PC-3 (cell line): ENCODE data around the gene CRISPLD2. TPM values are rescaled to one million over a fixed set of nuclear protein-coding genes. Genes with fewer than 3 reads are reported as not detected.
A peak's percentile ranks its signal among the peaks of the same experiment; 100 is the strongest.

Source experiments
- ATAC-seq: fragments of 200-7000 bp; cut with Tn5 transposase; 2 replicates; pipeline ENCODE4 v1.9.1; 2020; ENCODE audit warnings: mild to moderate bottlenecking, moderate library complexity
- BruUV-seq: library from RNA; stranded (reverse); fragments of 400-500 nt; replicated peaks from 2 replicates; lab custom pipeline; 2021; lab: Mats Ljungman, UMichigan
- CTCF ChIA-PET: fragments of 300-600 bp; sonication (Branson Sonifier 250); formaldehyde crosslinking; loops from one replicate; lab custom pipeline; 2022; ENCODE audit warnings: antibody characterized with exemption; lab: Charles Lee
- POLR2A ChIA-PET: fragments of 300-600 bp; sonication (Branson Sonifier 250); formaldehyde crosslinking; loops from one replicate; lab custom pipeline; 2022; ENCODE audit warnings: antibody characterized with exemption; ENCODE audit not compliant: unreplicated experiment; lab: Charles Lee
- DNase-seq: peaks from one replicate; pipeline ENCODE4 v3.0.0-alpha.2; 2015
- H2AFZ ChIP-seq: fragments of 300-600 bp; sonication (generic); 2 replicates; pipeline ENCODE4 v1.6.0; 2016; ENCODE audit warnings: antibody characterized with exemption, low read length
- H3F3A ChIP-seq: fragments of 300-600 bp; sonication (generic); one replicate; pipeline ENCODE4 v1.6.0; 2017; ENCODE audit warnings: antibody characterized with exemption, low read length, control low read depth, mild to moderate bottlenecking; ENCODE audit not compliant: unreplicated experiment
- H3K27ac ChIP-seq: fragments of 300-600 bp; sonication (generic); 2 replicates; pipeline ENCODE4 v1.5.1; 2016; ENCODE audit warnings: mild to moderate bottlenecking, low read length
- H3K27me3 ChIP-seq: fragments of 300-600 bp; sonication (generic); 2 replicates; pipeline ENCODE4 v1.6.1; 2016; ENCODE audit warnings: low read length, mixed read lengths
- H3K36me3 ChIP-seq: fragments of 300-600 bp; sonication (generic); 2 replicates; pipeline ENCODE4 v1.6.1; 2016; ENCODE audit warnings: low read depth, mixed run types, low read length, mixed read lengths
- H3K4me1 ChIP-seq: fragments of 300-600 bp; sonication (generic); 2 replicates; pipeline ENCODE4 v1.5.1; 2016; ENCODE audit warnings: low read length; ENCODE audit not compliant: insufficient read depth
- H3K4me2 ChIP-seq: fragments of 300-600 bp; sonication (generic); 2 replicates; pipeline ENCODE4 v1.6.0; 2016; ENCODE audit warnings: low read length
- H3K4me3 ChIP-seq: fragments of 300-600 bp; sonication (generic); 2 replicates; pipeline ENCODE4 v1.5.1; 2016; ENCODE audit warnings: mild to moderate bottlenecking, low read length, mixed read lengths
- H3K79me2 ChIP-seq: fragments of 300-600 bp; sonication (generic); 2 replicates; pipeline ENCODE4 v1.6.1; 2017; ENCODE audit warnings: low read length, mixed read lengths
- H3K9ac ChIP-seq: fragments of 300-600 bp; sonication (generic); 2 replicates; pipeline ENCODE4 v1.6.0; 2016; ENCODE audit warnings: mild to moderate bottlenecking, low read length
- H3K9me2 ChIP-seq: fragments of 300-600 bp; sonication (generic); replicated peaks from 2 replicates; pipeline ENCODE4 v1.6.1; 2016; ENCODE audit warnings: mixed run types, low read length, mixed read lengths
- H3K9me3 ChIP-seq: fragments of 300-600 bp; sonication (generic); 2 replicates; pipeline ENCODE4 v1.6.1; 2016; ENCODE audit warnings: low read length, mixed read lengths
- H4K20me1 ChIP-seq: fragments of 300-600 bp; sonication (generic); 2 replicates; pipeline ENCODE4 v1.6.1; 2016; ENCODE audit warnings: low read length, mixed read lengths
- CTCF ChIP-seq: fragments of 300-600 bp; sonication (generic); conservative IDR thresholded peaks from 2 replicates; pipeline ENCODE4 v1.5.1; 2017; ENCODE audit warnings: antibody characterized with exemption, low read depth, mild to moderate bottlenecking, low read length
- EZH2 ChIP-seq: fragments of 300-600 bp; sonication (generic); IDR thresholded peaks from one replicate; pipeline ENCODE4 v1.6.1; 2017; ENCODE audit warnings: antibody characterized with exemption, mild to moderate bottlenecking, low read length; ENCODE audit not compliant: unreplicated experiment
- EZH2phosphoT487 ChIP-seq: fragments of 300-600 bp; sonication (generic); IDR thresholded peaks from 2 replicates; pipeline ENCODE4 v1.6.1; 2018; ENCODE audit warnings: mild to moderate bottlenecking, antibody characterized with exemption, low read length, borderline replicate concordance
- intact Hi-C: fragments of 100-400 bp; cut with micrococcal nuclease; formaldehyde crosslinking; loops from 2 replicates; pipeline ENCODE4 v1.9.0; 2023
- total RNA-seq: library from RNA; depleted of rRNA; stranded (reverse); fragments of >200 nt; gene quantifications from 2 replicates; pipeline ENCODE4 v1.2.3, GENCODE V29; 2014

The CRISPLD2 gene
- total RNA-seq, 1 experiment from 2014 or later, result 2.8 TPM

- intact Hi-C loops, result no loop called here
- no peak overlapping the region for H3K9ac ChIP-seq
- CTCF ChIA-PET, result no interaction called here
Observed at GRCh38 chr16:84820771-84821170, 986 bp downstream of the CRISPLD2 start.

GRCh38 chr16:84821179-84821578 lies 1.4 kb downstream of the CRISPLD2 start:
- H3K27ac ChIP-seq, result no peak overlapping the region
- CTCF ChIA-PET, result no interaction called here
- no peak overlapping the region for H3K9ac ChIP-seq
- peaks cover 10% of the 10 kb centered on the region for H3K4me1 ChIP-seq
- no peak overlapping the region for H3K4me2 ChIP-seq
- BruUV-seq, result no TSS peak
- H3F3A ChIP-seq, result no peaks in the 10 kb centered on the region
- no peaks in the 10 kb centered on the region for H3K27me3 ChIP-seq
- no peaks in the 10 kb centered on the region for H3K79me2 ChIP-seq
- intact Hi-C loops, result no loop called here
- ATAC-seq (no peak), DNase-seq (no peak)
- H3K9me2 ChIP-seq, result no peaks in the 10 kb centered on the region
- TF ChIP-seq CTCF (no peak), EZH2phosphoT487 (no peak), EZH2 (no peak)
- POLR2A ChIA-PET, result no interaction called here
- H3K9me3 ChIP-seq, result no peaks in the 10 kb centered on the region
- no peak overlapping the region for H3K4me3 ChIP-seq
- H2AFZ ChIP-seq, result no peak overlapping the region
- no peaks in the 10 kb centered on the region for H3K36me3 ChIP-seq
- H4K20me1 ChIP-seq, result no peaks in the 10 kb centered on the region

More at GRCh38 chr16:84820771-84821170, 986 bp downstream of the CRISPLD2 start:
- Histone ChIP-seq H2AFZ (no peak overlapping the region), H3K4me1 (peaks cover 6% of the 10 kb centered on the region), H3K4me2 (peak overlapping the region; percentile 97; the same call in 1 of the 2 replicates), H3F3A (no peaks in the 10 kb centered on the region), H3K4me3 (no peak overlapping the region), H3K27ac (no peak overlapping the region), H3K27me3 (no peaks in the 10 kb centered on the region), H3K36me3 (no peaks in the 10 kb centered on the region), H4K20me1 (no peaks in the 10 kb centered on the region), H3K79me2 (no peaks in the 10 kb centered on the region), H3K9me2 (no peaks in the 10 kb centered on the region), H3K9me3 (no peaks in the 10 kb centered on the region)
- no TSS peak for BruUV-seq
- ATAC-seq (no peak), DNase-seq (no peak)
- POLR2A ChIA-PET, result no interaction called here
- TF ChIP-seq EZH2phosphoT487, result no peak
- TF ChIP-seq EZH2, result no peak
- no peak for TF ChIP-seq CTCF

GRCh38 chr16:84821728-84822689 lies 2.2 kb downstream of the CRISPLD2 start:
- Histone ChIP-seq H3K4me2 (no peak overlapping the region), H3K9ac (no peak overlapping the region)
- CTCF ChIA-PET, result no interaction called here

More at GRCh38 chr16:84821728-84822689, 2.2 kb downstream of the CRISPLD2 start:
- Histone ChIP-seq H2AFZ (no peak overlapping the region), H3K79me2 (no peaks in the 10 kb centered on the region), H3K4me1 (peaks cover 14% of the 10 kb centered on the region), H3K4me3 (no peak overlapping the region), H4K20me1 (no peaks in the 10 kb centered on the region), H3F3A (no peaks in the 10 kb centered on the region), H3K27ac (no peak overlapping the region), H3K9me3 (no peaks in the 10 kb centered on the region), H3K9me2 (no peaks in the 10 kb centered on the region), H3K36me3 (no peaks in the 10 kb centered on the region), H3K27me3 (no peaks in the 10 kb centered on the region)
- POLR2A ChIA-PET, result no interaction called here
- intact Hi-C loops, result no loop called here
- DNase-seq, result peak; percentile 6
- no TSS peak for BruUV-seq
- 0 out of 2 replicates have a peak, but pooled peaks have one; percentile 6 for ATAC-seq
- TF ChIP-seq CTCF (no peak), EZH2phosphoT487 (no peak), EZH2 (no peak)
